RWPE2 (cell line): Measurements from ENCODE around the gene FADS6.

Experiments
- ATAC-seq: fragments of 200-7000 bp; cut with Tn5 transposase; 3 replicates; pipeline ENCODE4 v1.9.1; 2021; ENCODE audit warnings: low read depth
- DNase-seq: peaks from one replicate; pipeline ENCODE4 v3.0.0-alpha.2; 2020; ENCODE audit warnings: low spot score
- H3K27ac ChIP-seq: fragments of 450-650 bp; 2 replicates; pipeline ENCODE4 v1.5.1; 2017; ENCODE audit warnings: mild to moderate bottlenecking; ENCODE audit not compliant: poor library complexity, severe bottlenecking
- H3K27me3 ChIP-seq: fragments of 250-450 bp; sonication (Bioruptor Pico); 2 replicates; pipeline ENCODE4 v1.5.1; 2021; ENCODE audit warnings: mild to moderate bottlenecking, moderate library complexity; ENCODE audit not compliant: insufficient read depth, poor library complexity, severe bottlenecking
- H3K36me3 ChIP-seq: fragments of 250-450 bp; sonication (Bioruptor Pico); 2 replicates; pipeline ENCODE4 v1.5.1; 2020; ENCODE audit warnings: low read depth, mild to moderate bottlenecking, moderate library complexity
- H3K4me1 ChIP-seq: fragments of 250-450 bp; sonication (Bioruptor Pico); 2 replicates; pipeline ENCODE4 v1.5.1; 2021; ENCODE audit warnings: mild to moderate bottlenecking, moderate library complexity; ENCODE audit not compliant: insufficient read depth, poor library complexity, severe bottlenecking
- H3K4me3 ChIP-seq: fragments of 250-450 bp; sonication (Bioruptor Pico); 2 replicates; pipeline ENCODE4 v1.5.1; 2021; ENCODE audit warnings: mild to moderate bottlenecking, moderate library complexity; ENCODE audit not compliant: severe bottlenecking
- H3K9me3 ChIP-seq: fragments of 250-450 bp; sonication (Bioruptor Pico); 2 replicates; pipeline ENCODE4 v1.5.1; 2021; ENCODE audit warnings: mild to moderate bottlenecking, moderate library complexity; ENCODE audit not compliant: severe bottlenecking
- CTCF ChIP-seq: fragments of 450-650 bp; IDR thresholded peaks from one replicate; pipeline ENCODE4 v1.5.1; 2017; ENCODE audit warnings: mild to moderate bottlenecking, moderate library complexity; ENCODE audit not compliant: poor library complexity, severe bottlenecking

Gene FADS6

GRCh38 chr17:74827800-74828199 is 65.6 kb downstream of the FADS6 start:
- no peak for ATAC-seq
- TF ChIP-seq CTCF = no peak
- no peaks in the 10 kb centered on the region for H3K36me3 ChIP-seq
- DNase-seq = no peak
- H3K9me3 ChIP-seq = no peaks in the 10 kb centered on the region
- H3K27me3 ChIP-seq = no peaks in the 10 kb centered on the region
- H3K4me1 ChIP-seq = no peaks in the 10 kb centered on the region
- H3K27ac ChIP-seq = no peak overlapping the region
- H3K4me3 ChIP-seq = no peak overlapping the region
